OCI-LY7 (cell line): Measurements from ENCODE around the gene ERP44. TPM values are rescaled to one million over a fixed set of nuclear protein-coding genes. Genes with fewer than 3 reads are reported as not detected.

ENCODE experiments used
- BruUV-seq: library from RNA; stranded (reverse); fragments of 400-500 nt; replicated peaks from 2 replicates; lab custom pipeline; 2021; lab: Mats Ljungman, UMichigan
- CTCF ChIA-PET: fragments of 300-600 bp; sonication (Branson Sonifier 250); formaldehyde crosslinking; loops from one replicate; lab custom pipeline; 2022; ENCODE audit warnings: antibody characterized with exemption; ENCODE audit not compliant: unreplicated experiment; lab: Charles Lee
- POLR2A ChIA-PET: fragments of 300-600 bp; sonication (Branson Sonifier 250); formaldehyde crosslinking; loops from one replicate; lab custom pipeline; 2022; ENCODE audit warnings: antibody characterized with exemption; lab: Charles Lee
- DNase-seq: peaks from one replicate; pipeline ENCODE4 v3.0.0-alpha.2; 2015; ENCODE audit warnings: low spot score
- H2AFZ ChIP-seq: fragments of 200-600 bp; sonication (generic), shearing (Covaris generic); 2 replicates; pipeline ENCODE4 v1.6.1; 2014; ENCODE audit warnings: mild to moderate bottlenecking, antibody characterized with exemption, low read length, moderate library complexity
- H3K27ac ChIP-seq: fragments of 200-600 bp; sonication (generic); 2 replicates; pipeline ENCODE4 v1.5.1; 2014; ENCODE audit warnings: mixed run types, low read depth, mild to moderate bottlenecking, moderate library complexity, low read length, inconsistent platforms; ENCODE audit not compliant: poor library complexity, severe bottlenecking
- H3K36me3 ChIP-seq: fragments of 200-600 bp; sonication (generic); 2 replicates; pipeline ENCODE4 v1.6.1; 2014; ENCODE audit warnings: mild to moderate bottlenecking, antibody characterized with exemption, low read length, moderate library complexity, mixed read lengths; ENCODE audit not compliant: insufficient read depth
- H3K4me1 ChIP-seq: fragments of 200-600 bp; sonication (generic); 2 replicates; pipeline ENCODE4 v1.5.1; 2014; ENCODE audit warnings: mild to moderate bottlenecking, low read length; ENCODE audit not compliant: insufficient read depth, poor library complexity, severe bottlenecking
- H3K4me2 ChIP-seq: fragments of 200-600 bp; sonication (generic); 2 replicates; pipeline ENCODE4 v1.6.1; 2014; ENCODE audit warnings: mild to moderate bottlenecking, low read length
- H3K4me3 ChIP-seq: fragments of 200-600 bp; sonication (generic); 2 replicates; pipeline ENCODE4 v1.5.1; 2014; ENCODE audit warnings: mild to moderate bottlenecking, low read depth, low read length; ENCODE audit not compliant: poor library complexity, severe bottlenecking
- H3K79me2 ChIP-seq: fragments of 200-600 bp; sonication (generic); 2 replicates; pipeline ENCODE4 v1.6.1; 2016; ENCODE audit warnings: low read depth, mild to moderate bottlenecking, low read length, moderate library complexity, mixed read lengths; ENCODE audit not compliant: insufficient read depth
- H3K9me2 ChIP-seq: fragments of 200-600 bp; sonication (generic); 2 replicates; pipeline ENCODE4 v1.6.1; 2016; ENCODE audit warnings: mild to moderate bottlenecking, low read length, mixed read lengths; ENCODE audit not compliant: insufficient read depth
- H3K9me3 ChIP-seq: fragments of 200-600 bp; sonication (generic); 2 replicates; pipeline ENCODE4 v1.6.1; 2014; ENCODE audit warnings: mild to moderate bottlenecking, mixed run types, low read length, mixed read lengths
- H4K20me1 ChIP-seq: fragments of 200-600 bp; sonication (generic); 2 replicates; pipeline ENCODE4 v1.6.1; 2014; ENCODE audit warnings: mild to moderate bottlenecking, antibody characterized with exemption, low read length, moderate library complexity, mixed read lengths; ENCODE audit not compliant: insufficient read depth
- EZH2phosphoT487 ChIP-seq: fragments of 200-600 bp; sonication (generic); IDR thresholded peaks from 2 replicates; pipeline ENCODE4 v1.6.1; 2018; ENCODE audit warnings: low read depth, borderline replicate concordance, mild to moderate bottlenecking, mixed run types, antibody characterized with exemption, low read length, moderate library complexity, mixed read lengths
- intact Hi-C: fragments of 100-400 bp; cut with micrococcal nuclease; formaldehyde crosslinking; loops from one replicate; pipeline ENCODE4 v1.10.0; 2022; ENCODE audit not compliant: unreplicated experiment
- total RNA-seq, 2 experiments: library from RNA; depleted of rRNA in 1 of 2; stranded (reverse); fragments of >200 nt in 1 of 2; shearing (Covaris generic) in 1 of 2; gene quantifications; 2 replicates each; pipeline ENCODE4 v1.2.3, GENCODE V29; 2014 to 2022
- TF ChIP-seq, protein P1 (sequence below): fragments of 200-600 bp; sonication (generic); conservative IDR thresholded peaks from 2 replicates; pipeline ENCODE4 v1.5.1; 2014; ENCODE audit warnings: mild to moderate bottlenecking, antibody characterized with exemption, low read length, moderate library complexity, mixed read lengths

Gene ERP44
- total RNA-seq, 2 experiments from 2014 or later: 19.3 to 28.1 TPM

GRCh38 chr9:100087218-100087617, 11.6 kb downstream of the ERP44 start:
- Histone ChIP-seq H4K20me1 (no peaks in the 10 kb centered on the region), H3K9me2 (no peaks in the 10 kb centered on the region), H3K4me3 (peak overlapping the region; percentile 43), H3K4me1 (peaks cover 95% of the 10 kb centered on the region), H2AFZ (no peak overlapping the region), H3K9me3 (no peaks in the 10 kb centered on the region), H3K4me2 (peak overlapping the region; percentile 85), H3K27ac (peak overlapping the region; percentile 95), H3K36me3 (peaks cover 11% of the 10 kb centered on the region; the same call in 1 of the 2 replicates), H3K79me2 (peaks cover 100% of the 10 kb centered on the region)
- ChIA-PET CTCF (no interaction called here), POLR2A (interaction anchor here (0.5 to 8.9 kb wide), 11 partner anchors 8 to 579 kb away, joined by 3 to 108 read pairs (median 3); partner anchors contain the start of gene ERP44)
- TF ChIP-seq, protein P1, sequence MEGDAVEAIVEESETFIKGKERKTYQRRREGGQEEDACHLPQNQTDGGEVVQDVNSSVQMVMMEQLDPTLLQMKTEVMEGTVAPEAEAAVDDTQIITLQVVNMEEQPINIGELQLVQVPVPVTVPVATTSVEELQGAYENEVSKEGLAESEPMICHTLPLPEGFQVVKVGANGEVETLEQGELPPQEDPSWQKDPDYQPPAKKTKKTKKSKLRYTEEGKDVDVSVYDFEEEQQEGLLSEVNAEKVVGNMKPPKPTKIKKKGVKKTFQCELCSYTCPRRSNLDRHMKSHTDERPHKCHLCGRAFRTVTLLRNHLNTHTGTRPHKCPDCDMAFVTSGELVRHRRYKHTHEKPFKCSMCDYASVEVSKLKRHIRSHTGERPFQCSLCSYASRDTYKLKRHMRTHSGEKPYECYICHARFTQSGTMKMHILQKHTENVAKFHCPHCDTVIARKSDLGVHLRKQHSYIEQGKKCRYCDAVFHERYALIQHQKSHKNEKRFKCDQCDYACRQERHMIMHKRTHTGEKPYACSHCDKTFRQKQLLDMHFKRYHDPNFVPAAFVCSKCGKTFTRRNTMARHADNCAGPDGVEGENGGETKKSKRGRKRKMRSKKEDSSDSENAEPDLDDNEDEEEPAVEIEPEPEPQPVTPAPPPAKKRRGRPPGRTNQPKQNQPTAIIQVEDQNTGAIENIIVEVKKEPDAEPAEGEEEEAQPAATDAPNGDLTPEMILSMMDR: no peak
- TF ChIP-seq EZH2phosphoT487: no peak
- DNase-seq: peak; percentile 64
- intact Hi-C loops: no loop called here
- BruUV-seq: no TSS peak

DNA sequence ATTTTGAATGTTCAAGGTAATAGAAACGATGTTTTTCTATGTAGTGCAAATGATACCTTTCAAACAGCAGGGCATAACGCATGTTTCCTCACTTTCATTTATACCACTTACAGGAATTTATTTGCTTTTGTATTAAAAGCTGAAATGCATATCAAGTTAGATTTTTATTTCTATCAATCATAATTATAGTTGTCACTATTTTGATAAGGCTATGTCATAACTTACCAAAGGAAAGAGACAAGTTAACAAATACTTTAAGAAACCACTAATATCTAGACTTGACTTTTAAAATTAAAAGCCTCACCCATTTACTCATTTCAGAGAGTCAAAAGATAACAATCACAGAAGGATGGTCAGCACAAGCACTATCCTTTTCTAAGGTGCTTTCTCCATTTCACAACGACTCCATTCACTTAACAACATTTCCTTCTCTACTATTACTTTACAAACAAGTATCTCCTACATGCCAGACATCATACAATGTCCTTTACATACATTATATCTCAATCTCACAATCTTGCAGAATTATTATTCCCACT, 12.6 kb downstream of the ERP44 start:
- H3K4me1 ChIP-seq: peaks cover 95% of the 10 kb centered on the region
- H3K4me3 ChIP-seq: peak overlapping the region; percentile 43
- no peaks in the 10 kb centered on the region for H3K9me3 ChIP-seq
- H3K27ac ChIP-seq: peak overlapping the region; percentile 95
- peak overlapping the region; percentile 85 for H3K4me2 ChIP-seq
- TF ChIP-seq EZH2phosphoT487: no peak
- TF ChIP-seq, protein P1: no peak
- CTCF ChIA-PET: interaction anchor here (0.6 kb wide), 1 partner anchor 9 kb away, joined by 3 read pairs; no protein-coding TSS in a partner anchor
- no TSS peak for BruUV-seq
- intact Hi-C loops: no loop called here
- POLR2A ChIA-PET: interaction anchor here (0.5 to 8.9 kb wide), 5 partner anchors 9 to 36 kb away, joined by 3 to 108 read pairs (median 14); partner anchors contain the start of gene ERP44
- H3K9me2 ChIP-seq: no peaks in the 10 kb centered on the region
- no peak for DNase-seq
- no peaks in the 10 kb centered on the region for H4K20me1 ChIP-seq
- no peak overlapping the region for H2AFZ ChIP-seq
- peaks cover under 1% of the 10 kb centered on the region; the same call in 1 of the 2 replicates for H3K36me3 ChIP-seq
- H3K79me2 ChIP-seq: peaks cover 100% of the 10 kb centered on the region

DNA sequence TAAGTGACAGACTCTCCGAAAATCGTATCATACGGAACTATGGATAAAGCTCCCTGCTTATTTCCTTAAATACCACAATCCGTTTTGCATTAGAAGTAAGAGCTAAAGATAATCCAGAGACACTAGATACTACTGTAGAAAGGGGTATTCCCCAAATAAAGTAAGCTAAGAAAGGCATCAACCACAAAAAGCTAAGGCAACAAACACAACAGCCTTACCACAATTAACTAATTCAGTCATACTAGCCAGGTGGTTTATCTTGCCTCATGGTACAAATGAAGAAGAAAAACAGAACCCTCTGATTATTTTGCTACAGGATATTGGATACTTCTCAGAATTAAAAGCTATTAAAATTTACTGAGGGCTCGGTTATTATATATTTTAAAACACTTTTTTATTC, 14.1 kb downstream of the ERP44 start:
- CTCF ChIA-PET: interaction anchor here (1.9 kb wide), 1 partner anchor 9 kb away, joined by 5 read pairs; no protein-coding TSS in a partner anchor
- Histone ChIP-seq H3K4me3 (peak overlapping the region; percentile 68), H3K4me2 (peak overlapping the region; percentile 85), H4K20me1 (no peaks in the 10 kb centered on the region), H3K9me3 (no peaks in the 10 kb centered on the region), H2AFZ (no peak overlapping the region), H3K9me2 (no peaks in the 10 kb centered on the region), H3K79me2 (peaks cover 100% of the 10 kb centered on the region), H3K36me3 (no peaks in the 10 kb centered on the region), H3K27ac (peak overlapping the region; percentile 95), H3K4me1 (peaks cover 95% of the 10 kb centered on the region)
- BruUV-seq: no TSS peak
- POLR2A ChIA-PET: interaction anchor here (0.7 to 8.9 kb wide), 5 partner anchors 10 to 27 kb away, joined by 3 to 108 read pairs (median 21); partner anchors contain the start of gene ERP44
- intact Hi-C loops: loop anchor here (1.0 to 2.0 kb wide), 2 partner anchors 26 to 56 kb away; no protein-coding TSS in a partner anchor
- no peak for TF ChIP-seq EZH2phosphoT487
- TF ChIP-seq, protein P1: no peak
- peak; percentile 82 for DNase-seq
